Astrocyte of the spinal cord (primary cell): ENCODE measurements around the gene LSM5.

Experiments used
- DNase-seq: peaks from one replicate; pipeline ENCODE4 v3.0.0; 2011; ENCODE audit warnings: low read depth, low spot score
- H3K4me3 ChIP-seq: 2 replicates; pipeline ENCODE4 v1.5.1; 2011; ENCODE audit warnings: low read depth, mild to moderate bottlenecking, low read length, moderate library complexity
- in situ Hi-C: cut with HindIII; loops from 2 replicates; pipeline ENCODE4 v1.10.0; 2017; ENCODE audit warnings: low sequenced_read_pairs
- TF ChIP-seq, protein P1 (sequence below): IDR thresholded peaks from 2 replicates; pipeline ENCODE4 v1.5.1; 2012; ENCODE audit warnings: low read depth, mild to moderate bottlenecking, low read length, inconsistent platforms

Gene LSM5

DNA sequence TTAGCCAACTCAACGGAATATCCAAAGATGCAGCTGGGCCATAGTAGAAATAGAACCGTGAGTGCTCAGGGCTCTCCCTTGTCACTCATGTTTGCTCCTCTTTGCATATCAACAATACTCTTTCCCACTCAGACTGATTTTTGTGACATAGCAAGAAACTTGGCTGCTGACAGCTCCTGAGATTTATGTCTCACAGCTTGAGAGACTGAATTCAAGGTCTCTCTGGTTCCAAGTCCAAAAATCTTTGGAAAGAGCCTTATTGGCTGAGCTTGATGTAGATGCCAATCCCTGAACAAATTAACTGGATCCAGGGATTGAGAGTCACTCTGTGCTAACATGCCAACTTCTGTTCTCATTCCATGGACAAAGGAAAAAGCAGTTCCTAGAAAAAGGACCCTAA is 30.4 kb downstream of the LSM5 start:
- in situ Hi-C loops: no loop called here
- no peak overlapping the region for H3K4me3 ChIP-seq
- TF ChIP-seq, protein P1, sequence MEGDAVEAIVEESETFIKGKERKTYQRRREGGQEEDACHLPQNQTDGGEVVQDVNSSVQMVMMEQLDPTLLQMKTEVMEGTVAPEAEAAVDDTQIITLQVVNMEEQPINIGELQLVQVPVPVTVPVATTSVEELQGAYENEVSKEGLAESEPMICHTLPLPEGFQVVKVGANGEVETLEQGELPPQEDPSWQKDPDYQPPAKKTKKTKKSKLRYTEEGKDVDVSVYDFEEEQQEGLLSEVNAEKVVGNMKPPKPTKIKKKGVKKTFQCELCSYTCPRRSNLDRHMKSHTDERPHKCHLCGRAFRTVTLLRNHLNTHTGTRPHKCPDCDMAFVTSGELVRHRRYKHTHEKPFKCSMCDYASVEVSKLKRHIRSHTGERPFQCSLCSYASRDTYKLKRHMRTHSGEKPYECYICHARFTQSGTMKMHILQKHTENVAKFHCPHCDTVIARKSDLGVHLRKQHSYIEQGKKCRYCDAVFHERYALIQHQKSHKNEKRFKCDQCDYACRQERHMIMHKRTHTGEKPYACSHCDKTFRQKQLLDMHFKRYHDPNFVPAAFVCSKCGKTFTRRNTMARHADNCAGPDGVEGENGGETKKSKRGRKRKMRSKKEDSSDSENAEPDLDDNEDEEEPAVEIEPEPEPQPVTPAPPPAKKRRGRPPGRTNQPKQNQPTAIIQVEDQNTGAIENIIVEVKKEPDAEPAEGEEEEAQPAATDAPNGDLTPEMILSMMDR: no peak
- DNase-seq: no peak

DNA sequence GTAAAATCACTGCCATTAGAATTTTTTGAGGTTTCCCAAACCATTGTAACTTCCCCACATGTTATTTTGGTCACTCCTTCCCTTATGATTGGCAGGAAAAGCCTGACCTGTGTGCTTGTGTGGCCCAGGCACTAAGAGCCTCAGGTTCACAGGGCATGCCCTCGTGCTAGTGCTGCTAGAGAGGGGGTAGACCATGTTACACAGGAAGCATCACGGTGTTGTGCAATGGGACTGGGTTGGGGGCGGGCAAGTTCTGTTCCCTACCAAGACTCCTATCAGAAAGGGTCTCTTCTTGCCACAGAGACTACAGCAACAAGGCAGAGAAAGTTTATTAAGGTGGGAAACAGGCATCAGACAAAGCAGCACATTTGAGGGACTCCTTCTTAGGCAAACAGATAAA is 32.2 kb downstream of the LSM5 start:
- TF ChIP-seq, protein P1: no peak
- in situ Hi-C loops: no loop called here
- no peak for DNase-seq
- no peak overlapping the region for H3K4me3 ChIP-seq

DNA sequence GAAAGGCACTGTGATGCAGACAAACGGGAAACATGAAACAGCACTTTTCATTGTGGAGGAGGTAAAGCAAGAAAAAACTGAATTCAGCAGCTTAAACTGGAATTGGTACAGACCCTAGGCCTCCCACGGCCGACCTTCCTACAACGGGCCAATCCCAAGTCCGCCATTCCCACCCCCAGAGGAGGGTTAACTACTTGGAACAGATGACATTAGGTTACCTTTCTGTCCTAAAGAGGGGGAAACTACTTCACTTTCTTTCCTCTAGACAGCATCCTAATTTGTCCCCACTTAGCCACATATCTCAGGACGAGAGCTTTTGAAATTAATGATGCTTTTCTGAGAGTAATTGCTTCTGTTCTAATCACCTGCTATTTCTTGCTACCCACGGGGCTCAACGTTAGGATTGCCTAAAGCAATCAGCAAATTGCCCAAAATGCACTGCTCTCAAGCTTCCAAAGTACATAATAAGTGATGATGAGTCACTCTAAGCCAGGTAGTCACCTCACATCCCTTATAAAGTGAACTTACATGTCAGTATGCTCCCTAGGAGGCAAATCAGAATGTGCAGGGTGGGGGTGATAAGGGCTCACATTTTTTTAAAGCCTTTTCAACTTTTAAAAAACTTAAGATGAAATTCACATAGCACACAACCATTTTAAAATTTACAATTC is 36.7 kb downstream of the LSM5 start:
- no peak for DNase-seq
- in situ Hi-C loops: no loop called here
- TF ChIP-seq, protein P1: no peak

DNA sequence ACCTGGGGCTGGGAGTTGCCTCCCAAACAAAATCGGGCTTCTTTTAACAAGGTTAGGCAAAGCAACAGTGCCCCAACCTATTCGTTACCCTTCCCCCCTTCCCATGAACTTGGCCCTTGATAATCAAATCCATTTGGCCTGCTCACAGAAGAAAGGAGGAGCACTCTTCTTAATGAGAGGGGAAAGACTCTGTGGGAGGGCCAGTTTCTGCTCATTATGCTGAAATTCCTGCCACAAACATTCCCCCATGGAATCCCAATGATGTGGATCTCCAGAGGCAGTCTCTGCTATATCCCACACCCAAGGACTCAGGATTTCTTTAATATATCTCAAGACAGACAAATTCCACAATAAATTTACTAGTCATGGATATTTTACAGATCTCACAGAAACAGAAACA is 43.0 kb downstream of the LSM5 start:
- no peak overlapping the region for H3K4me3 ChIP-seq
- in situ Hi-C loops: no loop called here
- TF ChIP-seq, protein P1: no peak
- no peak for DNase-seq

More for the DNA sequence above, 36.7 kb downstream of the LSM5 start:
- H3K4me3 ChIP-seq: no peak overlapping the region

DNA sequence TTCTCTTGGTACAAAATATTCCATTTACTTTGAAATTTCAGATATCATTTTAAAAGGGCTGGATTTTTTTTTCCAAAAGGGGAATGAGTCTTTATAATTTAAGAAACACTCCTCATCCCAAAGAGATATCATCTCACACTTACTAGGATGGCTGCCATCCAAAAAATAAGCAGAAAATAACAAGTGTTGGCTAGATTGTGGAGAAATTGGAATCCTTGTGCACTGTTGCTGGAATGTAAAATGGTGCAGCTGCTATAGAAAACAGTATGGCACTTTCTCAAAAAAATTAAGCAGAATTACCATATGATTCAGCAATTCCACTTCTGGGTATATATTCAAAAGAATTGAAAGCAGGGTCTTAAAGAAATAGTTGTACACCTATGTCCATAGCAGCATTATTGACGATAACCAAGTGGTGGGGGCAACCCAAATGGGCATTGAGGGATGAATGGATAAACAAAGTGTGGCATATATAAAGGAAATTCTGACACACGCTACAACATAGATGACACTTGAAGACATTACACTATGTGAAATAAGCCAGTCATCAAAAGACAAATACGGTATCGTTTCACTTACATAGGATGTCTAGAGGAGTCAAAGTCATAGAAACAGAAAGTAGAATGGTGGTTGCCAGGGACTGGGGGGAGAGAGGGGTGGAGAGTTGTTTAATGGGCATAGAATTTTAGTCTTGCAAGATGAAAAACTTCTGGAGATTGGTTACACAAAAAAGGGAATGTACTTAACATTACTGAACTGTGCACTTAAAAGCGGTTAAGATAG is 53.8 kb downstream of the LSM5 start:
- H3K4me3 ChIP-seq: no peak overlapping the region
- DNase-seq: no peak
- TF ChIP-seq, protein P1: no peak
- in situ Hi-C loops: no loop called here
